Mesenchymal stem cell (in vitro differentiated cells and primary cell): Measurements from ENCODE around the gene CTSZ.

Experiments
- DNase-seq: peaks from one replicate; pipeline ENCODE4 v3.0.0-alpha.2; 2013
- H2AFZ ChIP-seq: one replicate; pipeline ENCODE4 v1.6.1; 2013; ENCODE audit warnings: low read depth, mild to moderate bottlenecking, control low read depth, inconsistent platforms, low read length, moderate library complexity
- H2AK5ac ChIP-seq: 2 replicates; pipeline ENCODE4 v1.6.1; 2013; ENCODE audit warnings: low read length, moderate library complexity, mild to moderate bottlenecking, inconsistent platforms; ENCODE audit not compliant: severe bottlenecking
- H2BK120ac ChIP-seq: one replicate; pipeline ENCODE4 v1.6.1; 2013; ENCODE audit warnings: low read depth, mild to moderate bottlenecking, inconsistent platforms, low read length, moderate library complexity
- H2BK12ac ChIP-seq, 2 experiments: one replicate each; pipeline ENCODE4 v1.6.1; 2013; ENCODE audit warnings: inconsistent platforms in 2 of 2, low read length in 2 of 2, mild to moderate bottlenecking in 2 of 2, moderate library complexity in 2 of 2, control low read depth in 1 of 2
- H2BK15ac ChIP-seq: one replicate; pipeline ENCODE4 v1.6.1; 2013; ENCODE audit warnings: mild to moderate bottlenecking, low read depth, inconsistent platforms; ENCODE audit not compliant: poor library complexity, severe bottlenecking
- H2BK5ac ChIP-seq: 2 replicates; pipeline ENCODE4 v1.6.1; 2013; ENCODE audit warnings: low read depth, mild to moderate bottlenecking, low read length, control low read depth, inconsistent platforms; ENCODE audit not compliant: poor library complexity, severe bottlenecking
- H3K14ac ChIP-seq, 2 experiments: one replicate each; pipeline ENCODE4 v1.6.1; 2013; ENCODE audit warnings: inconsistent platforms in 2 of 2, low read length in 2 of 2, control low read depth in 1 of 2, mild to moderate bottlenecking in 1 of 2, moderate library complexity in 1 of 2
- H3K18ac ChIP-seq, 2 experiments: one replicate each; pipeline ENCODE4 v1.6.1; 2013; ENCODE audit warnings: inconsistent platforms in 2 of 2, low read length in 2 of 2, control low read depth in 1 of 2, low read depth in 1 of 2, mild to moderate bottlenecking in 1 of 2
- H3K23ac ChIP-seq, 2 experiments: one replicate each; pipeline ENCODE4 v1.6.1; 2013; ENCODE audit warnings: inconsistent platforms in 2 of 2, low read length in 2 of 2, mild to moderate bottlenecking in 2 of 2, moderate library complexity in 2 of 2, control low read depth in 1 of 2
- H3K27ac ChIP-seq: 2 replicates; pipeline ENCODE4 v1.5.1; 2013; ENCODE audit warnings: mild to moderate bottlenecking, moderate library complexity, low read length, control low read depth, inconsistent platforms; ENCODE audit not compliant: poor library complexity, severe bottlenecking
- H3K27me3 ChIP-seq, 2 experiments: 2 replicates each; pipeline versions ENCODE4 v1.6.1 to v1.7.0; 2013; ENCODE audit warnings: low read length in 2 of 2, mild to moderate bottlenecking in 2 of 2, moderate library complexity in 2 of 2, control low read depth in 1 of 2, inconsistent platforms in 1 of 2; ENCODE audit not compliant: control insufficient read depth in 1 of 2, insufficient read depth in 1 of 2
- H3K36me3 ChIP-seq, 2 experiments: 2 replicates each; pipeline versions ENCODE4 v1.6.1 to v1.7.0; 2013; ENCODE audit warnings: low read length in 2 of 2, control low read depth in 1 of 2, inconsistent platforms in 1 of 2, low read depth in 1 of 2, mild to moderate bottlenecking in 1 of 2; ENCODE audit not compliant: insufficient read depth in 2 of 2, control insufficient read depth in 1 of 2
- H3K4ac ChIP-seq, 2 experiments: one replicate each; pipeline ENCODE4 v1.6.1; 2013; ENCODE audit warnings: inconsistent platforms in 2 of 2, low read length in 2 of 2, mild to moderate bottlenecking in 2 of 2, moderate library complexity in 2 of 2, control low read depth in 1 of 2, low read depth in 1 of 2
- H3K4me1 ChIP-seq: 2 replicates; pipeline ENCODE4 v1.6.1; 2013; ENCODE audit warnings: low read depth, low read length, control low read depth; ENCODE audit not compliant: control insufficient read depth, insufficient read depth
- H3K4me2 ChIP-seq: 2 replicates; pipeline ENCODE4 v1.6.1; 2013; ENCODE audit warnings: low read length, mild to moderate bottlenecking, inconsistent platforms; ENCODE audit not compliant: poor library complexity, severe bottlenecking
- H3K4me3 ChIP-seq, 2 experiments: 2 replicates each; pipeline versions ENCODE4 v1.5.1 to v1.7.0; 2013; ENCODE audit warnings: low read length in 2 of 2, mild to moderate bottlenecking in 2 of 2, control low read depth in 1 of 2, low read depth in 1 of 2; ENCODE audit not compliant: insufficient read depth in 1 of 2
- H3K79me1 ChIP-seq: replicated peaks from 2 replicates; pipeline ENCODE4 v1.6.1; 2013; ENCODE audit warnings: mild to moderate bottlenecking, control low read depth, low read length, inconsistent platforms; ENCODE audit not compliant: poor library complexity, severe bottlenecking
- H3K9ac ChIP-seq: 2 replicates; pipeline ENCODE4 v1.7.0; 2013; ENCODE audit warnings: mild to moderate bottlenecking, low read length, moderate library complexity
- H3K9me3 ChIP-seq: 2 replicates; pipeline ENCODE4 v1.7.0; 2013; ENCODE audit warnings: mild to moderate bottlenecking, low read length; ENCODE audit not compliant: control insufficient read depth
- H4K8ac ChIP-seq: one replicate; pipeline ENCODE4 v1.6.1; 2013; ENCODE audit warnings: inconsistent platforms, mild to moderate bottlenecking, low read length, moderate library complexity
- H4K91ac ChIP-seq: one replicate; pipeline ENCODE4 v1.6.1; 2013; ENCODE audit warnings: mild to moderate bottlenecking, low read length, inconsistent platforms
- WGBS: methylation state at CpG from one replicate; pipeline ENCODE4 v1.1.7; 2013; ENCODE audit warnings: mixed read lengths; 5-methylcytosine and 5-hydroxymethylcytosine counted together

Gene CTSZ

GRCh38 chr20:59048681-59049030 lies 41.6 kb upstream of the CTSZ start:
- Histone ChIP-seq H3K79me1 (no peaks in the 10 kb centered on the region), H2BK12ac (no peak overlapping the region), H3K23ac (no peak overlapping the region), H3K4me1 (no peaks in the 10 kb centered on the region), H3K4me2 (no peak overlapping the region), H3K27ac (no peak overlapping the region), H3K4ac (no peak overlapping the region), H3K27me3 (peaks cover 7 to 13% of the 10 kb centered on the region in 2 experiments), H3K4me3 (peak overlapping the region in 1 of 2 experiments; percentile 73), H3K9me3 (no peaks in the 10 kb centered on the region), H2BK15ac (no peak overlapping the region), H3K14ac (no peak overlapping the region), H2BK120ac (no peak overlapping the region), H4K91ac (no peak overlapping the region), H2AK5ac (no peak overlapping the region), H3K18ac (no peak overlapping the region), H3K36me3 (no peaks in the 10 kb centered on the region), H2BK5ac (no peak overlapping the region), H4K8ac (no peak overlapping the region), H3K9ac (peak overlapping the region; percentile 60), H2AFZ (no peak overlapping the region)
- DNase-seq: no peak
- WGBS: 75% methylated on average over 2 of the region's 2 CpGs

- H3K27ac ChIP-seq: no peak overlapping the region
- peak overlapping the region in 1 of 2 experiments; percentile 73 for H3K4me3 ChIP-seq
- H3K4me2 ChIP-seq: no peak overlapping the region
- peaks cover 7 to 13% of the 10 kb centered on the region in 2 experiments for H3K27me3 ChIP-seq
- H4K91ac ChIP-seq: no peak overlapping the region
- DNase-seq: peak; percentile 67
- no peak overlapping the region for H3K18ac ChIP-seq
- H3K14ac ChIP-seq: no peak overlapping the region
- no peaks in the 10 kb centered on the region for H3K79me1 ChIP-seq
- peak overlapping the region; percentile 60 for H3K9ac ChIP-seq
- H3K23ac ChIP-seq: no peak overlapping the region
- no peak overlapping the region for H3K4ac ChIP-seq
- no peak overlapping the region for H4K8ac ChIP-seq
- H2BK12ac ChIP-seq: no peak overlapping the region
- 79% methylated on average over 5 of the region's 5 CpGs for WGBS
- no peaks in the 10 kb centered on the region for H3K36me3 ChIP-seq
- H3K4me1 ChIP-seq: peaks cover 2% of the 10 kb centered on the region
- no peak overlapping the region for H2BK5ac ChIP-seq
- no peak overlapping the region for H2BK120ac ChIP-seq
- H3K9me3 ChIP-seq: no peaks in the 10 kb centered on the region
- no peak overlapping the region for H2BK15ac ChIP-seq
- H2AFZ ChIP-seq: no peak overlapping the region
- no peak overlapping the region for H2AK5ac ChIP-seq
Observed at GRCh38 chr20:59047938-59048680, 41.1 kb upstream of the CTSZ start.

- no peak overlapping the region for H3K4ac ChIP-seq
- H2AFZ ChIP-seq: no peak overlapping the region
- no peak overlapping the region for H4K91ac ChIP-seq
- peaks cover 5% of the 10 kb centered on the region for H3K4me1 ChIP-seq
- no peak overlapping the region for H2BK5ac ChIP-seq
- H3K4me3 ChIP-seq: no peak overlapping the region
- no peak overlapping the region for H2BK12ac ChIP-seq
- H2BK120ac ChIP-seq: no peak overlapping the region
- no peaks in the 10 kb centered on the region for H3K9me3 ChIP-seq
- 97% methylated on average over 3 of the region's 3 CpGs for WGBS
- peaks cover 7 to 11% of the 10 kb centered on the region in 2 experiments for H3K27me3 ChIP-seq
- H2BK15ac ChIP-seq: no peak overlapping the region
- H3K23ac ChIP-seq: no peak overlapping the region
- no peak overlapping the region for H3K9ac ChIP-seq
- no peak overlapping the region for H2AK5ac ChIP-seq
- H4K8ac ChIP-seq: no peak overlapping the region
- H3K36me3 ChIP-seq: no peaks in the 10 kb centered on the region
- H3K79me1 ChIP-seq: no peaks in the 10 kb centered on the region
- H3K4me2 ChIP-seq: no peak overlapping the region
- H3K27ac ChIP-seq: no peak overlapping the region
- no peak overlapping the region for H3K14ac ChIP-seq
- H3K18ac ChIP-seq: no peak overlapping the region
- DNase-seq: no peak
Observed at GRCh38 chr20:59046862-59047261, 39.8 kb upstream of the CTSZ start.

- Histone ChIP-seq H3K4me3 (no peak overlapping the region), H3K18ac (no peak overlapping the region), H4K8ac (no peak overlapping the region), H2BK120ac (no peak overlapping the region), H4K91ac (no peak overlapping the region), H2BK12ac (no peak overlapping the region), H3K4me1 (peaks cover 5% of the 10 kb centered on the region), H3K4me2 (no peak overlapping the region), H3K23ac (no peak overlapping the region), H3K79me1 (no peaks in the 10 kb centered on the region), H3K36me3 (peaks cover 0 to 11% of the 10 kb centered on the region in 2 experiments), H3K9ac (no peak overlapping the region), H2BK15ac (no peak overlapping the region), H2BK5ac (no peak overlapping the region), H3K14ac (no peak overlapping the region), H3K27ac (no peak overlapping the region), H2AK5ac (no peak overlapping the region), H2AFZ (no peak overlapping the region), H3K9me3 (no peaks in the 10 kb centered on the region), H3K27me3 (peaks cover 0 to 4% of the 10 kb centered on the region in 2 experiments), H3K4ac (no peak overlapping the region)
- WGBS: 74% methylated on average over 3 of the region's 3 CpGs
- DNase-seq: no peak
Observed at GRCh38 chr20:59044796-59045195, 37.7 kb upstream of the CTSZ start.
